GM10266 (cell line): ENCODE data around the gene ERC2.

ENCODE experiments used
- DNase-seq: peaks from one replicate; pipeline ENCODE4 v3.0.0; 2012; ENCODE audit errors: extremely low spot score
- CTCF ChIP-seq: IDR thresholded peaks from 2 replicates; pipeline ENCODE4 v1.5.1; 2012; ENCODE audit warnings: mild to moderate bottlenecking, low read depth; ENCODE audit not compliant: control insufficient read depth, insufficient read depth; ENCODE audit errors: missing control alignments

ERC2 gene

DNA sequence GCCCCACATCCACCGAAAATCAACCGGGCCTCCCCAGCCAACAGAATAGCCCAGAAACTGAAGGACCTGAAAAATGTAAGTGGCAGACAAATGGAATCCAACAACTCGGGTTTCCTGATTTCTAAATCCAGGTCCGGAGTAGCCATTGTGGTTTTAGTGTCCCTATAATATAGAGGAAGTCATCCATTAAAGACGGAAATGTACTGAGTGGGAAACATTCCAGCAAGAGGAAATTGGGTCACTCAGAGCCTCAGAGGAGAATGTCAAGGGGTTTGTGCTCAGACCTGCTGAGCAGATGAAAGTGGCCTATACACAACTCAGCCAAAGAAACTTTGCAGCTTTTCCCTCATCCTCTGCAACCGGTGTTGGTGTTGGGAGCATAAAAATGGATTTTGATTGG is 366.7 kb downstream of the ERC2 start:
- no peak for TF ChIP-seq CTCF
- no peak for DNase-seq

DNA sequence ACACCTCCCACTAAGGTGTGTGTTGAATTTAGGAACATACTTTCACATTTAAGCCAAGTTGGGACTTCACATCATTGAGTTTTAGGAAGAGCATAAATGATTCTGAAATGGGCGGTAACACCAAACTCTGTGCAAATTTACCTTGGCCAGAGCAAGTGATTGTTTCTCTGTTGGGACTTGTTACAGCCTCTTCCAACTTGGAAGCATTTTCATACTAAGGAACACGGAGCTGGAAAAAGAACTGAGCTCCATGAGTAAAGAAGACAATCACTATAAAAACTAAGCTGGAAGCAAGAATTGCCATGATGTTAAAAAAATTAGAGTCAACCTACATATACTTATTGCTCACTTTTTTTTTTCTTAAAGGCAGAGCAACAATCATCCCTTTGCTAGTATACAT is 371.3 kb downstream of the ERC2 start:
- no peak for TF ChIP-seq CTCF
- DNase-seq: no peak

GRCh38 chr3:56094170-56094569 is 374.1 kb downstream of the ERC2 start:
- DNase-seq: no peak
- no peak for TF ChIP-seq CTCF

- TF ChIP-seq CTCF: no peak
- no peak for DNase-seq
Observed at GRCh38 chr3:56089739-56090138, 378.5 kb downstream of the ERC2 start.

DNA sequence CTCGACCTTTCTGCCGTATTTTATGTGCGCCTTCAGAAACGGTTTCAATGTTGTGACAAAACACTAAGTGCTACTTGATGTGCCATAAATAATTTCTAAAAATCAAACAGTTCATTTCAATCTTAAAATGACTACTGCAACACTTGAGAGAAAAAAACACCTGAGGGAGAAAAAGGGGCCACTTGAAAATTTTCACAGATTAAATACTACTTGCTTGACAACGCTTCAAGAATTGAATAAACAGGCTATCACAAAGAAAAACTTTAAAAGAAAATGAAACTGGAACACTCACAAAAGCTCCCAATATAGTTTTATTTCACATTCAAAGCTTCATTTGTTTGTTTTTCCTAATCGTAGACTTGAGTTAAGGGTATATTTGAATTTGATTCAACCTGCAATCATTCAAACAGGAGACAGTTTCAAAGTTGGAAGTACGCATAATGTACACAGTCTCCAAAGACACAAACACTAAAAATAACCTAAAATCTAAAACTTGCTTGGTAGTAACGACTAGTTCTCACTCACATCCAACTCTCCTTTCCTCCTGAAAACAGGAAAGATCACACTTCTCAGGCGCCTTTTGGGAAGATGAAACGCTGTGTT is 380.7 kb downstream of the ERC2 start:
- no peak for TF ChIP-seq CTCF

DNA sequence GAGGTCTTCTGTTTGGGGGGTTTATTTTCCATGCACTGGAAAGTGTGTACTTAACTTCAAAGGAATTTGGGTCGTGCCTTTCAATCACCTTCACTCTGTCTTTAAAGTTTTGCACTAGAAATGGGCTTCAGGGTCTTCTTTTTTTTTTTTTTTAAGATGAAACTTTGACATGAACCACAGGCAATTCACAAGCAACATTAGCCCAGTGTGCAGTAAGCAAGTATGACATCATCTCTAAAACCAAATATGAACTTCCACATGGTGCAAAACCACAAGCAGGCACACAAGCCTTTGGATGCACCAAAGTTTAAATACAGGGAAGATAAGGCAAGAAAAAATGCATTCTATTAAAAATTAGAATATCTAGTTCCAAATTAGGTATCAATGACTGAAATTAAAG is 381.9 kb downstream of the ERC2 start:
- TF ChIP-seq CTCF: no peak
- no peak for DNase-seq

More for the DNA sequence above, 380.7 kb downstream of the ERC2 start:
- DNase-seq: no peak

DNA sequence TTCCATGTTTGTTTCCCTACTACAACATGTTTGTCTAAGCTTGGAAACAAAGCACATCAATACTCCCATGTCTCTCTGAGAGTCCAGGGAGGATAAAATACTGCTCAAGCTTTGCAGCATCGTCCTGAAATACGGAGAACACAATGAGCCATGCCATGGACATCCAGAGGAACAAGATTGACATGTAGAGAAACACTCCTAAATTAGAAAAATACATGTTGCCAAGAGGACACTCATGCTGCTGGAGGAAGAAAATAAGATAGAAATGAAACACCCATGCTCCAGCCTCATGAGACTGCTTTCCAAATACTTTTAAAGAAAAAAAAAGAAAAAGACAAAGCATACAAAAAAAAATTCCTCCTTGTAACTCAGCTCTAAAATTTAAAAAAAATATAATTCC is 387.0 kb downstream of the ERC2 start:
- TF ChIP-seq CTCF: no peak
- DNase-seq: no peak
